GM12874 (cell line): Measurements from ENCODE around the gene FRMPD4.

Experiments
- TF ChIP-seq, protein P1 (sequence below): IDR thresholded peaks from 2 replicates; pipeline ENCODE4 v1.5.1; 2011; ENCODE audit warnings: low read depth, mild to moderate bottlenecking, control low read depth, low read length, moderate library complexity; ENCODE audit not compliant: insufficient read depth

FRMPD4 gene

GRCh38 chrX:12657433-12657832, 519.2 kb downstream of the FRMPD4 start:
- TF ChIP-seq, protein P1, sequence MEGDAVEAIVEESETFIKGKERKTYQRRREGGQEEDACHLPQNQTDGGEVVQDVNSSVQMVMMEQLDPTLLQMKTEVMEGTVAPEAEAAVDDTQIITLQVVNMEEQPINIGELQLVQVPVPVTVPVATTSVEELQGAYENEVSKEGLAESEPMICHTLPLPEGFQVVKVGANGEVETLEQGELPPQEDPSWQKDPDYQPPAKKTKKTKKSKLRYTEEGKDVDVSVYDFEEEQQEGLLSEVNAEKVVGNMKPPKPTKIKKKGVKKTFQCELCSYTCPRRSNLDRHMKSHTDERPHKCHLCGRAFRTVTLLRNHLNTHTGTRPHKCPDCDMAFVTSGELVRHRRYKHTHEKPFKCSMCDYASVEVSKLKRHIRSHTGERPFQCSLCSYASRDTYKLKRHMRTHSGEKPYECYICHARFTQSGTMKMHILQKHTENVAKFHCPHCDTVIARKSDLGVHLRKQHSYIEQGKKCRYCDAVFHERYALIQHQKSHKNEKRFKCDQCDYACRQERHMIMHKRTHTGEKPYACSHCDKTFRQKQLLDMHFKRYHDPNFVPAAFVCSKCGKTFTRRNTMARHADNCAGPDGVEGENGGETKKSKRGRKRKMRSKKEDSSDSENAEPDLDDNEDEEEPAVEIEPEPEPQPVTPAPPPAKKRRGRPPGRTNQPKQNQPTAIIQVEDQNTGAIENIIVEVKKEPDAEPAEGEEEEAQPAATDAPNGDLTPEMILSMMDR, result no peak

DNA sequence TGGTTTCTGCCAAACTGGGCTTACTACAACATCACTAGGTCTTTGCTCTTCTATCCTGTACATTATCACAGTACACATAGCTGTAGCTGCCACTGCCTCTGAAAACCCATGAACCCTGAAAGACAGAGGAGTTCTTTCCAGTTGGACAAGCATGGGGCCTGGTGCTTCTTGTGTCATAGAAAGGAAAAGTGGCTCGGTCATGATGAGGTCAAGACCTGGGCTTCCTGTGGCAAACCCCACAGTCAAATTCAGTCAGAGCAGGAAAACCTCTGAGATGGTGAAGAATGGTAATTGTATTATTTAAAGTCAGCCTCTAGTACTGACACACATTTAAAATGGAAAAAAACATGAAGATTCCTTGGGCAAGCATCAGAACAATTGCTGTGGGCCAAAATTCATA, 519.6 kb downstream of the FRMPD4 start:
- TF ChIP-seq, protein P1, result no peak

GRCh38 chrX:12661464-12661863, 523.2 kb downstream of the FRMPD4 start:
- TF ChIP-seq, protein P1, result no peak

- TF ChIP-seq, protein P1, result no peak
These were observed 534.3 kb downstream of the FRMPD4 start for GRCh38 chrX:12672367-12673106.

- TF ChIP-seq, protein P1, result no peak
These were observed 535.2 kb downstream of the FRMPD4 start for GRCh38 chrX:12673487-12673886.

GRCh38 chrX:12679522-12679921, 541.2 kb downstream of the FRMPD4 start:
- TF ChIP-seq, protein P1, result no peak

- TF ChIP-seq, protein P1, result no peak
These were observed 542.8 kb downstream of the FRMPD4 start for GRCh38 chrX:12681047-12681446.

DNA sequence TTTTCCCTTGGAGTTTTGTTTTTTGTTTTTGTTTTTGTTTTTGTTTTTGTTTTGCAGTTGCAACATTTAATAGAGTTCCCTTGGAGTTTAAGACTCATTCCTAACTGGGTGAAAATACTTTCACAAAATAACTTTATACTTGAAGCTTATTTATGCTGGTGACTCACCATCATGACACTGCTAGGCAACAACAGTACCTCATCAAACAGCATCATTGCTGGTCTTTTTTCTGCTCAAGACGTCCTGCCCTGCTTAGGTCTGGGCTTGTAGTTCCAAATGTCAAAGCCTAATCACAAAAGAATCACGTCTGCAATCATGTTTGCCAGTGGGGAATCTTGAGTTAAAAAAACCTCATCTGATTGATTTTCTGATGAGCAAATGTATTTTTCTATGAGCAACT, 547.3 kb downstream of the FRMPD4 start:
- TF ChIP-seq, protein P1, result no peak
